ENCODE measurements around the gene TK2.
A peak's percentile ranks its signal among the peaks of the same experiment; 100 is the strongest.

The TK2 gene

DNA sequence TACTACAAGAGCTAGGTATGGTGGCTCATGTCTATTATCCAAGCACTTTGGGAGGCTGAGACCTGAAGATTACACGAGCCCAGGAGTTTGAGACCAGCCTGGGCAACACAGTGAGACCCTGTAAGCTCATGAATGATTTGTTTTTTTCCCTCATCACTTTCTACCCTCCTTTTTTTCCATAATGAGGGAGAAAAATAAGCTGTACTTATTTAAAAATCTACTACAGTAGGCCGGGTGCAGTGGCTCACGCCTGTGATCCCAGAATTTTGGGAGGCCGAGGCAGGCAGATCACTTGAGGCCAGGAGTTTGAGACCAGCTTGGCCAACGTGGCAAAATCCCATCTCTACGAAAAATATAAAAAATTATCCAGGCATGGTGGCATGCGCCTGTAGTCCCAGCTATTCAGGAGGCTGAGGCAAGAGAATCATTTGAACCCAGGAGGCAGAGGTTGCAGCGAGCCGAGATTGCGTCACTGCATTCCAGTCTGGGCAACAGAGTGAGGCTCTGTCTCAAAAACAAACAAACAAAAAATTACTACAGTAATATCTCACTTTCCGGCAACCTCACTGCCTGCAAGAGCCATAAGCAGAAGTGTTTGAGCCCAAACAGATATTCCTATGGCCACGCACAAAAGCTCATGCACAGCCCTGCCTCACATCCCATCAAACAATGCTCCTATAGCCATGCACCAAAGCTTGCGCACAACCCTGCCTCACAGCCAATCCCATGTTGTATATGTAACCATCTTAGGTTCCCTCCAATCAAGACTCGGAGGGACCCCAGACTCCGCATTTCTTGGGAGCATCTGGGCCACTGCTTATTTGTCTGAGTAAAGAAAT lies 37.4 kb downstream of the TK2 start:
- no peak for DNase-seq (ENCODE audit: low spot score)
- peak overlapping the region; percentile 91 for H3K27ac ChIP-seq
- TF ChIP-seq, protein P1, sequence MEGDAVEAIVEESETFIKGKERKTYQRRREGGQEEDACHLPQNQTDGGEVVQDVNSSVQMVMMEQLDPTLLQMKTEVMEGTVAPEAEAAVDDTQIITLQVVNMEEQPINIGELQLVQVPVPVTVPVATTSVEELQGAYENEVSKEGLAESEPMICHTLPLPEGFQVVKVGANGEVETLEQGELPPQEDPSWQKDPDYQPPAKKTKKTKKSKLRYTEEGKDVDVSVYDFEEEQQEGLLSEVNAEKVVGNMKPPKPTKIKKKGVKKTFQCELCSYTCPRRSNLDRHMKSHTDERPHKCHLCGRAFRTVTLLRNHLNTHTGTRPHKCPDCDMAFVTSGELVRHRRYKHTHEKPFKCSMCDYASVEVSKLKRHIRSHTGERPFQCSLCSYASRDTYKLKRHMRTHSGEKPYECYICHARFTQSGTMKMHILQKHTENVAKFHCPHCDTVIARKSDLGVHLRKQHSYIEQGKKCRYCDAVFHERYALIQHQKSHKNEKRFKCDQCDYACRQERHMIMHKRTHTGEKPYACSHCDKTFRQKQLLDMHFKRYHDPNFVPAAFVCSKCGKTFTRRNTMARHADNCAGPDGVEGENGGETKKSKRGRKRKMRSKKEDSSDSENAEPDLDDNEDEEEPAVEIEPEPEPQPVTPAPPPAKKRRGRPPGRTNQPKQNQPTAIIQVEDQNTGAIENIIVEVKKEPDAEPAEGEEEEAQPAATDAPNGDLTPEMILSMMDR (conservative IDR thresholded peaks at IDR 0.05; ENCODE audit: low read depth): no peak
- ChIA-PET CTCF (interaction anchor here (0.7 to 1.3 kb wide), 2 partner anchors 30 to 39 kb away, joined by 3 read pairs; partner anchors contain the start of gene CKLF), POLR2A (ENCODE audit: low non-redundant PET) (interaction anchor here (0.9 kb wide), 1 partner anchor 10 kb away, joined by 3 read pairs; no protein-coding TSS in a partner anchor)

DNA sequence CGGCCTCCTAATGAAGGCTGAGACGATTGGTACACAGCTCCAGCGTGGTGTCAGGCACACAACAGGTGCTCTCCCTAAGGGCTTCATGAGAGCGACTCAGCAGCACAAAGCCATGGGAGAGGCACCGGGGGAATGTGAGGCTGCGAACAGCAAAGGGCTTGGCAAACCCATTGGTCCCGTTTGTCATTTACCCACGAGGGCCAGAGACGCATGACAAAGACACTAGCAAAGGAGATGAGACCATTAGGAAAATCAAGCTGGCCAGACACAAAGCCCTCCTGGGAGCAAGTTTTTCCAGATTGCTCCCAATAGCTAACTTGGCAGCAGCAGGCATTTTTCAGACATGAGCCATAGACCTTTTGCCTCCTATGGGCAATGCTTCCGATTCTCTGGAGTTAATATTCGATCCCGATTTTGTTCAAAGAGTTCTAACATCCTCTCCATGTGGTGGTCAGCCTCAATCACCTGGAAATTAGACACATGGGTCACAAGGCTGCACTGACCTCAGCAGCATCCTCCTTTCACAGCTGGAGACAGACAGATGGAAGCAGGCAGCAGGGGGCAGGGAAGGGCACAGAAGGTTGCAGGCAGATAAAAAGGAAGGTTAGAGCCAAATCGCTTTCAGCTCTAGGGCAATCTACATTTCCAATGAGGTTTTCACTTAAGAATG lies 38.2 kb downstream of the TK2 start:
- peak overlapping the region; percentile 91 for H3K27ac ChIP-seq
- TF ChIP-seq, protein P1 (conservative IDR thresholded peaks at IDR 0.05; ENCODE audit: low read depth): 0 out of 2 replicates have a peak, but pooled peaks have one; percentile 12
- ChIA-PET POLR2A (ENCODE audit: low non-redundant PET) (interaction anchor here (0.9 kb wide), 1 partner anchor 10 kb away, joined by 3 read pairs; no protein-coding TSS in a partner anchor), CTCF (interaction anchor here (0.6 to 1.3 kb wide), 4 partner anchors 29 to 105 kb away, joined by 3 read pairs; partner anchors contain the start of gene CKLF)
- peak; percentile 77 for DNase-seq (ENCODE audit: low spot score)

DNA sequence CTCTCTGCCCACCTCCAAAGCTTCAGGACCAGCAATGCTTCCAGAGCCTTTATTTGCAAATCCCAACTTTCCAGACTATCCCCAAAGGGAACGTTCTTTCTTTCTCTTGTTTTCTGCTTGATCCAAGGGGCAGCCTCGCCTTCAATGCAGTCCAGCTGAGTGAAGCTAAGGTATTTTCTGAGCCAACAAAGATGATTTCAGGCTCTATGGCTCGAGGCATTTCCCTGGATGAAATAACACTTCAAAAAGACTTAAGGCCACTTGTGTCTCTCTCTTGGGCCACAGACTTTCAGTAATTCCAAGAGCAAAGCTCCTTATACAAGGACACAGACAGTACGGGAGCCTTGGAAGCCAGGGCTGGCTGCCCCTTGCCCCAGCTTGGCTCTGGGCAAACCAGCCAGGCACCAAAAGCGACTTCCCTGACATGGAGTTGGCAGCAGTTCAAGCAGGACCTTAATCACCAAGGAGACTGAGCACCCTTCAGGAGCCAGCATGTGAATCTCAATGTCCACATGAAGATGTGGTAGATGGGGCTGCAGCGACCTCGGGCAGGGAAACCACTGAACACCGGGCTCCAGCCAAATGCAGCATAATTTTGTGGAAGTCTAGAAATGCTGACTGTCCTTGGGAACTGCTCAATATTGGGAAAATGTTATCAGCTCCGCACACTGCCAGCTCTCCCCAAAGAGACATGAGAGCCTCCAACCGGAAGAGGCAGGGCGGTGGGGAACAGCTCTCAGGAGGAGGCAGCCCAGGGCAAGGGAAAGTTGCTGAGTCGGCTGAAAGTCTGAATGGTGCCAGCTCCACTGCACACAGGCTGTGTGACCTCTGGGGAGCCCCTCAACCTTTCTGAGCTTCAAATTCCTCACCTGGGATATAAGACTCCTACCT lies 39.0 kb downstream of the TK2 start:
- DNase-seq (ENCODE audit: low spot score): no peak
- CTCF ChIA-PET: interaction anchor here (0.6 to 1.3 kb wide), 4 partner anchors 41 to 186 kb away, joined by 3 to 5 read pairs (median 3); partner anchors contain the start of genes CKLF and CMTM4
- POLR2A ChIA-PET (ENCODE audit: low non-redundant PET): no interaction called here
- TF ChIP-seq, protein P1 (conservative IDR thresholded peaks at IDR 0.05; ENCODE audit: low read depth): no peak
- peak overlapping the region; percentile 91 for H3K27ac ChIP-seq

- ChIA-PET CTCF (interaction anchor here (0.8 kb wide), 1 partner anchor 186 kb away, joined by 5 read pairs; the partner anchor contains the start of gene CMTM4), POLR2A (ENCODE audit: low non-redundant PET) (no interaction called here)
- DNase-seq (ENCODE audit: low spot score): no peak
- peak overlapping the region; percentile 91 for H3K27ac ChIP-seq
- TF ChIP-seq, protein P1 (conservative IDR thresholded peaks at IDR 0.05; ENCODE audit: low read depth): no peak
These were observed 39.6 kb downstream of the TK2 start for GRCh38 chr16:66510298-66510697.

GRCh38 chr16:66509576-66509975 lies 40.3 kb downstream of the TK2 start:
- POLR2A ChIA-PET (ENCODE audit: low non-redundant PET): no interaction called here

More at GRCh38 chr16:66509576-66509975, 40.3 kb downstream of the TK2 start:
- peak overlapping the region; percentile 91 for H3K27ac ChIP-seq
- DNase-seq (ENCODE audit: low spot score): no peak
- TF ChIP-seq, protein P1 (conservative IDR thresholded peaks at IDR 0.05; ENCODE audit: low read depth): no peak
- CTCF ChIA-PET: no interaction called here

Data from RWPE1 (cell line).